ENCODE results near the gene ZNF827.

DNA sequence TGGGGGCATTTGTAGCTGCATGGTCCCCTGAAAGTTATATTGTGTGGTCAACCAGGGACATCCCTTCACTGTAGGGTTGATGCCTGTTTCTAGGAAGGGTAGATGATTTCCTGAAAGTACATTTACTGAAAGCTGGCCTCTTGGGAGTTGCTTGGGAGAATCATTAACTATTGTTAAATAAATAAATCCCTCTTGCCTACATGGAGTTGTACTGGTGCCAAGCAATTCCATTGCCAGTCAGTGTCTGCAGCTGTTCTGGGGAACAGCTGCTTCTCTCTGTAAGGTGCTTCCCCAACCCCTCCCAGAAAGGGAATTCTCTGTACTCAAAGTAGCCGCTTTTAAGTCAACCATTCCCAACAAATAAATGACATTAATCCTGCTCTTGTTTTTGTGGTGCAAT is 207.6 kb downstream of the ZNF827 start:
- TF ChIP-seq CTCF (conservative IDR thresholded peaks at IDR 0.05; ENCODE audit: low read length) (no peak), EZH2phosphoT487 (IDR thresholded peaks at IDR 0.05; ENCODE audit: borderline replicate concordance) (no peak)

Data from Loucy (cell line).